Psoas muscle (tissue), 8 donors: ENCODE data around the gene NOB1. TPM values are rescaled to one million over a fixed set of nuclear protein-coding genes. Genes with fewer than 3 reads are reported as not detected.

Source experiments
- ATAC-seq, 4 donors: fragments of 200-7000 bp; cut with Tn5 transposase; one replicate each; pipeline ENCODE4 v1.9.1; 2020; ENCODE audit warnings: moderate library complexity in 3 of 4, mild to moderate bottlenecking in 2 of 4
- DNase-seq, 2 donors: peaks; one replicate each; pipeline ENCODE4 v3.0.0-alpha.2; 2020
- H3K27ac ChIP-seq: fragments of 200-600 bp; one replicate; pipeline ENCODE4 v1.8.0; 2022
- H3K27me3 ChIP-seq, 3 donors: fragments of 200-600 bp in 1 of 3; one replicate each; pipeline versions ENCODE4 v1.6.1 to v1.8.0; 2013 to 2022; ENCODE audit warnings: low read length in 2 of 3, mild to moderate bottlenecking in 2 of 3, moderate library complexity in 1 of 3; ENCODE audit not compliant: insufficient read depth in 3 of 3
- H3K36me3 ChIP-seq, 2 donors: fragments of 200-600 bp in 1 of 2; one replicate each; pipeline versions ENCODE4 v1.6.1 to v1.8.0; 2013 to 2022; ENCODE audit warnings: low read depth in 1 of 2, mild to moderate bottlenecking in 1 of 2, moderate library complexity in 1 of 2; ENCODE audit not compliant: insufficient read depth in 1 of 2
- H3K4me1 ChIP-seq: fragments of 200-600 bp; one replicate; pipeline ENCODE4 v1.8.0; 2022
- H3K4me3 ChIP-seq: fragments of 200-600 bp; one replicate; pipeline ENCODE4 v1.8.0; 2022; ENCODE audit warnings: mild to moderate bottlenecking
- H3K9me3 ChIP-seq: fragments of 200-600 bp; one replicate; pipeline ENCODE4 v1.8.0; 2022
- WGBS, 3 donors: extraction: QIAGEN DNeasy Blood & Tissue Kit; methylation state at CpG; one replicate each; pipeline versions ENCODE4 v1.1.6 to v1.1.7; 2013; 5-methylcytosine and 5-hydroxymethylcytosine counted together
- intact Hi-C, 2 donors: fragments of 100-400 bp; cut with DNase I; formaldehyde crosslinking; loops; one replicate each; pipeline versions ENCODE4 v1.11.0 to v1.14.2; 2022
- polyA plus RNA-seq, 3 donors: library from polyadenylated mRNA; stranded (reverse); fragments of 200-250 nt; gene quantifications; one replicate each; pipeline ENCODE4 v1.2.3, GENCODE V29; 2013
- total RNA-seq, 4 donors: library from RNA; stranded (reverse); fragmentation: NEBNext Ultra II Directional in 2 of 4; extraction: Animal tissue kit (Norgen Biotek cat#: 25700) in 2 of 4; gene quantifications; one replicate each; pipeline versions ENCODE4 v1.2.1 to v1.2.4, GENCODE V29; 2021 to 2023
- TF ChIP-seq, protein P1 (sequence below): fragments of 200-600 bp; IDR thresholded peaks from one replicate; pipeline ENCODE4 v1.8.0; 2022; ENCODE audit warnings: antibody characterized with exemption
- donor health status: healthy with polysubstance abuse.
- donor health status: DM: no; HTN: no; CAD: no; lungs with moderate emphysema.
- donor health status: Bipolar disorder and iron deficiency.
- donor health status: healthy.
- donor health status: DM: yes; HTN: yes; CAD: no.
- donor health status: DM: no; HTN: no; CAD: no.
- donor health status: DM: no; HTN: no; CAD: no.
- donor health status: DM: yes; HTN: yes; CAD: no.

The NOB1 gene
- total and polyA plus RNA-seq, 7 donors: 29.3 to 60.6 (median 42.5) TPM

GRCh38 chr16:69773260-69773947 is 18.7 kb upstream of the NOB1 start:
- DNase-seq: no peak
- no peaks in the 10 kb centered on the region for H3K4me1 ChIP-seq
- no peaks in the 10 kb centered on the region for H3K27me3 ChIP-seq
- no peak overlapping the region for H3K4me3 ChIP-seq
- intact Hi-C loops: loop anchor here in 1 of 2 donors (10.0 kb wide), 1 partner anchor 51 kb away; no protein-coding TSS in a partner anchor
- 48 to 69% (median 63%) methylated on average over 6 of the region's 6 CpGs for WGBS, 3 donors
- TF ChIP-seq, protein P1, sequence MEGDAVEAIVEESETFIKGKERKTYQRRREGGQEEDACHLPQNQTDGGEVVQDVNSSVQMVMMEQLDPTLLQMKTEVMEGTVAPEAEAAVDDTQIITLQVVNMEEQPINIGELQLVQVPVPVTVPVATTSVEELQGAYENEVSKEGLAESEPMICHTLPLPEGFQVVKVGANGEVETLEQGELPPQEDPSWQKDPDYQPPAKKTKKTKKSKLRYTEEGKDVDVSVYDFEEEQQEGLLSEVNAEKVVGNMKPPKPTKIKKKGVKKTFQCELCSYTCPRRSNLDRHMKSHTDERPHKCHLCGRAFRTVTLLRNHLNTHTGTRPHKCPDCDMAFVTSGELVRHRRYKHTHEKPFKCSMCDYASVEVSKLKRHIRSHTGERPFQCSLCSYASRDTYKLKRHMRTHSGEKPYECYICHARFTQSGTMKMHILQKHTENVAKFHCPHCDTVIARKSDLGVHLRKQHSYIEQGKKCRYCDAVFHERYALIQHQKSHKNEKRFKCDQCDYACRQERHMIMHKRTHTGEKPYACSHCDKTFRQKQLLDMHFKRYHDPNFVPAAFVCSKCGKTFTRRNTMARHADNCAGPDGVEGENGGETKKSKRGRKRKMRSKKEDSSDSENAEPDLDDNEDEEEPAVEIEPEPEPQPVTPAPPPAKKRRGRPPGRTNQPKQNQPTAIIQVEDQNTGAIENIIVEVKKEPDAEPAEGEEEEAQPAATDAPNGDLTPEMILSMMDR: no peak
- H3K36me3 ChIP-seq: no peaks in the 10 kb centered on the region
- no peak for ATAC-seq
- no peak overlapping the region for H3K27ac ChIP-seq
- peaks cover 4% of the 10 kb centered on the region for H3K9me3 ChIP-seq

GRCh38 chr16:69771651-69771967 is 16.9 kb upstream of the NOB1 start:
- 96 to 98% (median 97%) methylated on average over 2 of the region's 2 CpGs for WGBS, 3 donors
- no peak for ATAC-seq
- Histone ChIP-seq H3K4me1 (no peaks in the 10 kb centered on the region), H3K36me3 (no peaks in the 10 kb centered on the region), H3K9me3 (peaks cover 4% of the 10 kb centered on the region), H3K27me3 (no peaks in the 10 kb centered on the region), H3K27ac (no peak overlapping the region), H3K4me3 (no peak overlapping the region)
- intact Hi-C loops: loop anchor here in 1 of 2 donors (10.0 kb wide), 1 partner anchor 53 kb away; no protein-coding TSS in a partner anchor
- DNase-seq: no peak
- TF ChIP-seq, protein P1: no peak

DNA sequence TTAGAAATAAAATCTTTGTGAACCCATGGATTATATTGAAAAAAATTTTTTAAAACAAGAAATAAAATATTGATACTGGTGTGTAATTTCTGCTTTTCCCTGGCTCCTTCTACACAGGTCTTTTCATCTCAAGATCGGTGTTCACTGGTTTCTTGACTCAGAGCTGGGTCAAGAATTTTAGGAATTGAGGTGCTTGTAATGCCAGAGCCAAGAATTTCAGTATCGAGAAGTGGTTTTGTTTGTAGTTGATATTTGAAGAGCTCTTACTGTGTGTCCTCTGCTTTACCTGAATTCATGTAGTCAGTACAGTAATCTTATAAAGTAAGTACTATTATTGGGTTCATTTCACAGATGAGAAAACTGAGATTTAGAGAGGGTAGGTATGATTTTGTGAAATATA is 14.7 kb upstream of the NOB1 start:
- H3K4me3 ChIP-seq: no peak overlapping the region
- TF ChIP-seq, protein P1: no peak
- H3K27me3 ChIP-seq: no peaks in the 10 kb centered on the region
- no peaks in the 10 kb centered on the region for H3K36me3 ChIP-seq
- 25 to 43% (median 34%) methylated on average over 2 of the region's 2 CpGs for WGBS, 3 donors
- ATAC-seq: no peak
- no peaks in the 10 kb centered on the region for H3K9me3 ChIP-seq
- no peak overlapping the region for H3K27ac ChIP-seq
- intact Hi-C loops: no loop called here
- H3K4me1 ChIP-seq: no peaks in the 10 kb centered on the region
- DNase-seq: no peak

- Histone ChIP-seq H3K4me3 (no peak overlapping the region), H3K4me1 (peaks cover under 1% of the 10 kb centered on the region), H3K9me3 (no peaks in the 10 kb centered on the region), H3K36me3 (no peaks in the 10 kb centered on the region), H3K27me3 (no peaks in the 10 kb centered on the region), H3K27ac (no peak overlapping the region)
- TF ChIP-seq, protein P1: no peak
- WGBS, 3 donors: 68 to 77% (median 69%) methylated on average over 6 of the region's 6 CpGs
- intact Hi-C loops: no loop called here
- DNase-seq (no peak), ATAC-seq (no peak)
Measured at GRCh38 chr16:69768666-69769065, 13.9 kb upstream of the NOB1 start.
